ENCODE measurements around the gene MEOX1.

DNA sequence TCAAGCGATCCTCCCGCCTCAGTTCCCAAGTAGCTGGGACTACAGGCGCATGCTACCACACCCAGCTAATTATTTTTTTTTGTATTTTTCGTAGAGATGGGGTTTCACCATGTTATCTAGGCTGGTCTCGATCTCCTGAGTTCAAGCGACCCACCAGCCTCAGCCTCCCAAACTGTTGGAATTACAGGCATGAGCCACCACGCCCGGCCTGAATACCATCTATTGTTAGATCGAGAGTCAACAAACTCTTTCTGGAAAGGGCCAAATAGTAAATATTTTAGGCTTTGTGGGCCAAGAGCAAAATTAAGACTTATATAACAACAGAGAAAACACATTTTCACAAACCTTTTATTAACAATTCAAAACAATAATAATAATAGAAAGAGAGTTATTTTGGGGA lies 41.6 kb downstream of the MEOX1 start:
- TF ChIP-seq, protein P1, sequence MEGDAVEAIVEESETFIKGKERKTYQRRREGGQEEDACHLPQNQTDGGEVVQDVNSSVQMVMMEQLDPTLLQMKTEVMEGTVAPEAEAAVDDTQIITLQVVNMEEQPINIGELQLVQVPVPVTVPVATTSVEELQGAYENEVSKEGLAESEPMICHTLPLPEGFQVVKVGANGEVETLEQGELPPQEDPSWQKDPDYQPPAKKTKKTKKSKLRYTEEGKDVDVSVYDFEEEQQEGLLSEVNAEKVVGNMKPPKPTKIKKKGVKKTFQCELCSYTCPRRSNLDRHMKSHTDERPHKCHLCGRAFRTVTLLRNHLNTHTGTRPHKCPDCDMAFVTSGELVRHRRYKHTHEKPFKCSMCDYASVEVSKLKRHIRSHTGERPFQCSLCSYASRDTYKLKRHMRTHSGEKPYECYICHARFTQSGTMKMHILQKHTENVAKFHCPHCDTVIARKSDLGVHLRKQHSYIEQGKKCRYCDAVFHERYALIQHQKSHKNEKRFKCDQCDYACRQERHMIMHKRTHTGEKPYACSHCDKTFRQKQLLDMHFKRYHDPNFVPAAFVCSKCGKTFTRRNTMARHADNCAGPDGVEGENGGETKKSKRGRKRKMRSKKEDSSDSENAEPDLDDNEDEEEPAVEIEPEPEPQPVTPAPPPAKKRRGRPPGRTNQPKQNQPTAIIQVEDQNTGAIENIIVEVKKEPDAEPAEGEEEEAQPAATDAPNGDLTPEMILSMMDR (IDR thresholded peaks at IDR 0.05; ENCODE audit: low read length), result no peak
- TF ChIP-seq EZH2 (optimal IDR thresholded peaks at IDR 0.05; ENCODE audit: low read depth, low read length) (no peak), EZH2phosphoT487 (IDR thresholded peaks at IDR 0.05; ENCODE audit: low read length) (no peak)
